WERI-Rb-1 (cell line): ENCODE results near the gene PLK5.

Experiments used
- DNase-seq: peaks from one replicate; pipeline ENCODE4 v3.0.0-alpha.2; 2020
- H3K27ac ChIP-seq: fragments of 250-450 bp; sonication (Bioruptor Pico); 2 replicates; pipeline ENCODE4 v1.5.1; 2020; ENCODE audit warnings: mild to moderate bottlenecking, moderate library complexity
- H3K27me3 ChIP-seq: fragments of 250-450 bp; sonication (Bioruptor Pico); 2 replicates; pipeline ENCODE4 v1.5.1; 2021; ENCODE audit warnings: mild to moderate bottlenecking, low read depth, moderate library complexity; ENCODE audit not compliant: insufficient read depth, severe bottlenecking
- H3K36me3 ChIP-seq: fragments of 250-450 bp; sonication (Bioruptor Pico); 2 replicates; pipeline ENCODE4 v1.5.1; 2020; ENCODE audit warnings: mild to moderate bottlenecking, moderate library complexity
- H3K4me3 ChIP-seq: 2 replicates; pipeline ENCODE4 v1.5.1; 2011; ENCODE audit warnings: low read depth, mild to moderate bottlenecking, control low read depth, low read length
- H3K9me3 ChIP-seq: fragments of 250-450 bp; sonication (Bioruptor Pico); 2 replicates; pipeline ENCODE4 v1.5.1; 2021; ENCODE audit warnings: mild to moderate bottlenecking, moderate library complexity; ENCODE audit not compliant: severe bottlenecking
- TF ChIP-seq, protein P1 (sequence below): IDR thresholded peaks from 2 replicates; pipeline ENCODE4 v1.5.1; 2011; ENCODE audit warnings: low read depth, mild to moderate bottlenecking, control low read depth, inconsistent platforms, low read length

PLK5 gene

DNA sequence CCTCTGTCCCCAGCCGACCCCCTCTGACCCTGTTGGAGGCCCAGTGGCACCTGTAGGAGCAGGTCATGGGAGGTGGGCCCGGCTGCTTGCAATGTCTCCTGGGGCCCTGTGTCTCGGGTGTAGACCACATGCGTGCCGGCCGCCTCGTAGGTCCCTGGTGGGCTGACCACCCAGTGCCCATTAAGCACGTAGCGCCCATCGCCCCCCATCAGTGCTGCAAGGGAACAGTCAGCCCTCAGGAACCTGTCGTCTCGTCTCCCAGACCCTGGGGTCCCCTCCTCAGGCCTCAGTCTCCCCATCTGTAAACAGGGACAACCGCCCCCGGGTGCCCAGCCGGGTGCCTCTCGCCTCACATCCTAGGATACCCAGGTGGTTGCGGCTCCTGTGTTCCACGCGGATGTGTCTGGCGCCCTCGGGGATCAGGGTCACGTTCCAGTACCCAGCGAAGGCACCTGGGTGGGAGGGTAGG is 16.7 kb upstream of the PLK5 start:
- no peaks in the 10 kb centered on the region for H3K27me3 ChIP-seq
- no peak for DNase-seq
- H3K36me3 ChIP-seq = no peaks in the 10 kb centered on the region
- TF ChIP-seq, protein P1, sequence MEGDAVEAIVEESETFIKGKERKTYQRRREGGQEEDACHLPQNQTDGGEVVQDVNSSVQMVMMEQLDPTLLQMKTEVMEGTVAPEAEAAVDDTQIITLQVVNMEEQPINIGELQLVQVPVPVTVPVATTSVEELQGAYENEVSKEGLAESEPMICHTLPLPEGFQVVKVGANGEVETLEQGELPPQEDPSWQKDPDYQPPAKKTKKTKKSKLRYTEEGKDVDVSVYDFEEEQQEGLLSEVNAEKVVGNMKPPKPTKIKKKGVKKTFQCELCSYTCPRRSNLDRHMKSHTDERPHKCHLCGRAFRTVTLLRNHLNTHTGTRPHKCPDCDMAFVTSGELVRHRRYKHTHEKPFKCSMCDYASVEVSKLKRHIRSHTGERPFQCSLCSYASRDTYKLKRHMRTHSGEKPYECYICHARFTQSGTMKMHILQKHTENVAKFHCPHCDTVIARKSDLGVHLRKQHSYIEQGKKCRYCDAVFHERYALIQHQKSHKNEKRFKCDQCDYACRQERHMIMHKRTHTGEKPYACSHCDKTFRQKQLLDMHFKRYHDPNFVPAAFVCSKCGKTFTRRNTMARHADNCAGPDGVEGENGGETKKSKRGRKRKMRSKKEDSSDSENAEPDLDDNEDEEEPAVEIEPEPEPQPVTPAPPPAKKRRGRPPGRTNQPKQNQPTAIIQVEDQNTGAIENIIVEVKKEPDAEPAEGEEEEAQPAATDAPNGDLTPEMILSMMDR = no peak
- no peaks in the 10 kb centered on the region for H3K9me3 ChIP-seq
- H3K27ac ChIP-seq = peak overlapping the region; percentile 27
- peak overlapping the region; percentile 60 for H3K4me3 ChIP-seq

DNA sequence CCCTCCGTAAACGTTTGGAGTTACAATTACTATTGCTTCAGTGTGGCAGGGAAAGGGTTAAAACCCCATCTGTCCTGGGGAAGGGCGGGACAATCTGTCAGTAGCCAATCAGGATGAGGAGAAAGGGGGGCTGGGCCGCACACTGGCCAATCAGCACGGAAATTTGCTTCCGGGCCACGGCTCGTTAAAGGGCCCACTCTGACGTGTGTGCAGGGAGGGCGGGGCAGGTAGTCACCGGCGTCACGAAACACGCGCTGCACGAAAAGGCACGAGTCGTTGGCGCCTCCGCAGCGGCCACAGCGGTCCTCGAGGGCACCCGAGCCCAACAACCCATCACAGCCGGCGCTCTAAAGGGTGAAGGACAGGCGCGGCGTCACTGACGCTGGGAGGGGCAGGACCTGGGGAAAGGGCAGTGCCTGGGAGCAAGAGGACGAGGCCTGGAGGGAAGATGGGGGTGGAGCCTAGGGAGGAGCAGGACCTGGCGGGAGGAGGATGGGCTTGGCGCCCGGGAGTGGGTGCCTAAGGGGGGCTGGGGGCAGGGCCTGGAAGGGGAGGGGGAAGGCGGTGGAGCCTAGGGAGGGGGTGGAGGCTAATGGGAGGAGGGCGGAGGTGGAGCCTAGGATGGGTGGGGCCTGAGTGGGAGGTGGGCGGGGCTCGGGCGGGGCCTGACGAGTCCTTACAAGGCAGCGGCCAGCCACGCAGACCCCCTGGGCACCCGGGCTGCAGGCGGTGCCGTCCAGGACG is 15.9 kb upstream of the PLK5 start:
- peak; percentile 97 for DNase-seq
- Histone ChIP-seq H3K4me3 (peak overlapping the region; percentile 60), H3K27me3 (no peaks in the 10 kb centered on the region), H3K36me3 (no peaks in the 10 kb centered on the region), H3K27ac (peak overlapping the region; percentile 89), H3K9me3 (no peaks in the 10 kb centered on the region)
- TF ChIP-seq, protein P1 = no peak

GRCh38 chr19:1508507-1508856 is 15.4 kb upstream of the PLK5 start:
- Histone ChIP-seq H3K9me3 (no peaks in the 10 kb centered on the region), H3K4me3 (0 out of 2 replicates have a peak overlapping the region, but pooled peaks have one; percentile 15), H3K27me3 (peaks cover 3% of the 10 kb centered on the region), H3K36me3 (no peaks in the 10 kb centered on the region), H3K27ac (peak overlapping the region; percentile 45; the same call in 1 of the 2 replicates)
- DNase-seq = no peak
- TF ChIP-seq, protein P1 = no peak

- Histone ChIP-seq H3K27ac (no peak overlapping the region), H3K36me3 (no peaks in the 10 kb centered on the region), H3K9me3 (no peaks in the 10 kb centered on the region)
Measured at GRCh38 chr19:1509602-1510441, 14.1 kb upstream of the PLK5 start.

GRCh38 chr19:1510442-1510806 is 13.5 kb upstream of the PLK5 start:
- Histone ChIP-seq H3K36me3 (no peaks in the 10 kb centered on the region), H3K4me3 (no peak overlapping the region), H3K9me3 (no peaks in the 10 kb centered on the region), H3K27ac (no peak overlapping the region), H3K27me3 (peaks cover 3% of the 10 kb centered on the region)
- TF ChIP-seq, protein P1 = no peak
- no peak for DNase-seq

More at GRCh38 chr19:1509602-1510441, 14.1 kb upstream of the PLK5 start:
- TF ChIP-seq, protein P1 = no peak
- Histone ChIP-seq H3K27me3 (peaks cover 3% of the 10 kb centered on the region), H3K4me3 (no peak overlapping the region)
- DNase-seq = no peak
